HFF-Myc (cell line): ENCODE results near the gene MN1.

Source experiments
- DNase-seq: peaks from one replicate; pipeline ENCODE4 v3.0.0-alpha.2; 2011; ENCODE audit warnings: low read depth; ENCODE audit errors: extremely low read depth
- H3K4me3 ChIP-seq: replicated peaks from 2 replicates; pipeline ENCODE4 v1.5.1; 2011; ENCODE audit warnings: low read depth, mild to moderate bottlenecking, control low read depth, low read length
- CTCF ChIP-seq: IDR thresholded peaks from 2 replicates; pipeline ENCODE4 v1.5.1; 2012; ENCODE audit warnings: mild to moderate bottlenecking, low read depth, low read length, control low read depth; ENCODE audit errors: missing control alignments

The MN1 gene

GRCh38 chr22:27791159-27791858, 10.2 kb downstream of the MN1 start:
- TF ChIP-seq CTCF: no peak
- no peak for DNase-seq
- no peak overlapping the region for H3K4me3 ChIP-seq

- no peak for DNase-seq
- no peak for TF ChIP-seq CTCF
- no peak overlapping the region for H3K4me3 ChIP-seq
Measured at GRCh38 chr22:27790376-27791158, 11.0 kb downstream of the MN1 start.

- TF ChIP-seq CTCF: no peak
- DNase-seq: no peak
- no peak overlapping the region for H3K4me3 ChIP-seq
Measured at GRCh38 chr22:27788500-27789288, 12.9 kb downstream of the MN1 start.

- TF ChIP-seq CTCF: no peak
- DNase-seq: no peak
- no peak overlapping the region for H3K4me3 ChIP-seq
Measured at GRCh38 chr22:27786965-27787364, 14.6 kb downstream of the MN1 start.

- DNase-seq: no peak
- no peak for TF ChIP-seq CTCF
- H3K4me3 ChIP-seq: no peak overlapping the region
Measured at GRCh38 chr22:27786291-27786932, 15.1 kb downstream of the MN1 start.

- no peak overlapping the region for H3K4me3 ChIP-seq
- TF ChIP-seq CTCF: no peak
- no peak for DNase-seq
Measured at GRCh38 chr22:27785831-27786230, 15.7 kb downstream of the MN1 start.
